Vagina (tissue), 2 donors: Measurements from ENCODE around the gene SDE2.

Experiments
- CTCF ChIP-seq, 3 experiments: fragments of 450-650 bp in 2 of 3; fragments of 200-600 bp in 1 of 3; sonication (generic) in 1 of 3; IDR thresholded peaks; one replicate each; pipeline ENCODE4 v1.5.1; 2017 to 2019; ENCODE audit warnings: antibody characterized with exemption in 3 of 3, mild to moderate bottlenecking in 2 of 3, moderate library complexity in 2 of 3
- POLR2A ChIP-seq, 2 donors: fragments of 450-650 bp; IDR thresholded peaks; one replicate each; pipeline ENCODE4 v1.6.1; 2017; ENCODE audit warnings: antibody characterized with exemption in 2 of 2, mild to moderate bottlenecking in 2 of 2, moderate library complexity in 2 of 2

DNA sequence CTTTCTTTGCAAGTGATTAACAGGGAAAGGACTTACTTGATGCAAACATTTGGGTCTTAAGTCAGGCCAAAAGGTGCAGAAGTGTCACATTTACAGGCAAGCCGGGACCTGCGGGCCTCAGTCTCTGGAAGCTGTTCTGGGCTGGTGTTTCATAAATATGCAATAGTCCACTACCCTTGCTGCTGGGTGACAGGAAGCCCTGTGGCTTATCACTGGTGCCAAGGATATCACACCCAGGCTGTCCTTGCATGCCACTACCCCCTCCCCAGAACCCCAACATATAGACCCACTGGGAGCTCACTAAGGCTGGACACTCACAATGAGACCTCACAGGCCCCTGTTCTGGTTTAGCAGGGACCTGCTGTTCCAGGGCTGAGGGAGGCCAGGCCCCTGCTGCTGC, 54.8 kb downstream of the SDE2 start:
- TF ChIP-seq CTCF (IDR thresholded peaks at IDR 0.05), result no peak
- TF ChIP-seq POLR2A (IDR thresholded peaks at IDR 0.05), result no peak
